Keratinocyte (primary cell): ENCODE results near the gene POLR1G.

ENCODE experiments used
- EZH2 ChIP-seq: IDR thresholded peaks from one replicate; pipeline ENCODE4 v1.6.1; 2012; ENCODE audit warnings: inconsistent platforms, mild to moderate bottlenecking, low read length, moderate library complexity
- TF ChIP-seq, protein P1 (sequence below), 3 experiments: IDR thresholded peaks in 1 of 3; conservative IDR thresholded peaks in 1 of 3; optimal IDR thresholded peaks in 1 of 3; 2 replicates in 2 of 3; 3 replicates in 1 of 3; pipeline versions ENCODE3 to v1.5.1; 2011; ENCODE audit warnings: low read length in 3 of 3, mild to moderate bottlenecking in 3 of 3, moderate library complexity in 2 of 3, control low read depth in 1 of 3, inconsistent platforms in 1 of 3; ENCODE audit not compliant: insufficient read depth in 2 of 3; ENCODE audit errors: extremely low read depth in 1 of 3

DNA sequence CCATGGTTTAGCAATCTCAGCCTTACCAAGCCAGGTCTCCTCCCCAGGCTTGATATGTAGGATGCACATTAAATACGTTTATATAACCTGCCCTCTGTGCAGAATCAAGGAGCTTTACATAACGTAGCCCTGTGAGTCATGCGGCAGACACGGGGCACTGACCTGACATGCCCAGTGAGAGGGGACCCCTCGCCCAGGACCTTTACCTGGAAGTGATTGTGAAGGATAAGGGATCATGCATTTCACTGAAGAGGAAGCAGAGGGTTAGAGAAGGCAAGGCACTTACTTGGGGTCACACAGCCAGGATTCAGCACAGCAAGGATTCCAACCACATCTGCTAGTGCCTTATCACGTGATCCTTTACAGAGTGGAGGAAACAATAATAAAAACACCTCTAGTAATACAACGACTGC is 42.4 kb downstream of the POLR1G start:
- TF ChIP-seq, protein P1, sequence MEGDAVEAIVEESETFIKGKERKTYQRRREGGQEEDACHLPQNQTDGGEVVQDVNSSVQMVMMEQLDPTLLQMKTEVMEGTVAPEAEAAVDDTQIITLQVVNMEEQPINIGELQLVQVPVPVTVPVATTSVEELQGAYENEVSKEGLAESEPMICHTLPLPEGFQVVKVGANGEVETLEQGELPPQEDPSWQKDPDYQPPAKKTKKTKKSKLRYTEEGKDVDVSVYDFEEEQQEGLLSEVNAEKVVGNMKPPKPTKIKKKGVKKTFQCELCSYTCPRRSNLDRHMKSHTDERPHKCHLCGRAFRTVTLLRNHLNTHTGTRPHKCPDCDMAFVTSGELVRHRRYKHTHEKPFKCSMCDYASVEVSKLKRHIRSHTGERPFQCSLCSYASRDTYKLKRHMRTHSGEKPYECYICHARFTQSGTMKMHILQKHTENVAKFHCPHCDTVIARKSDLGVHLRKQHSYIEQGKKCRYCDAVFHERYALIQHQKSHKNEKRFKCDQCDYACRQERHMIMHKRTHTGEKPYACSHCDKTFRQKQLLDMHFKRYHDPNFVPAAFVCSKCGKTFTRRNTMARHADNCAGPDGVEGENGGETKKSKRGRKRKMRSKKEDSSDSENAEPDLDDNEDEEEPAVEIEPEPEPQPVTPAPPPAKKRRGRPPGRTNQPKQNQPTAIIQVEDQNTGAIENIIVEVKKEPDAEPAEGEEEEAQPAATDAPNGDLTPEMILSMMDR (optimal IDR thresholded peaks at IDR 0.05 in 1 of 3, IDR thresholded peaks at IDR 0.05 in 1 of 3, conservative IDR thresholded peaks at IDR 0.05 in 1 of 3; ENCODE audit: extremely low read depth in 1 of 3, insufficient read depth in 2 of 3, low read length in 3 of 3) = no peak
- TF ChIP-seq EZH2 = no peak
